HG02798 (cell line): ENCODE results near the gene UBL7.

ENCODE experiments used
- ATAC-seq: cut with Tn5 transposase; IDR thresholded peaks from one replicate; pipeline ENCODE4 v1.9.1; 2021; ENCODE audit warnings: mild to moderate bottlenecking; ENCODE audit not compliant: unreplicated experiment, poor library complexity

UBL7 gene

GRCh38 chr15:74425630-74426029, 35.3 kb downstream of the UBL7 start:
- no peak for ATAC-seq

DNA sequence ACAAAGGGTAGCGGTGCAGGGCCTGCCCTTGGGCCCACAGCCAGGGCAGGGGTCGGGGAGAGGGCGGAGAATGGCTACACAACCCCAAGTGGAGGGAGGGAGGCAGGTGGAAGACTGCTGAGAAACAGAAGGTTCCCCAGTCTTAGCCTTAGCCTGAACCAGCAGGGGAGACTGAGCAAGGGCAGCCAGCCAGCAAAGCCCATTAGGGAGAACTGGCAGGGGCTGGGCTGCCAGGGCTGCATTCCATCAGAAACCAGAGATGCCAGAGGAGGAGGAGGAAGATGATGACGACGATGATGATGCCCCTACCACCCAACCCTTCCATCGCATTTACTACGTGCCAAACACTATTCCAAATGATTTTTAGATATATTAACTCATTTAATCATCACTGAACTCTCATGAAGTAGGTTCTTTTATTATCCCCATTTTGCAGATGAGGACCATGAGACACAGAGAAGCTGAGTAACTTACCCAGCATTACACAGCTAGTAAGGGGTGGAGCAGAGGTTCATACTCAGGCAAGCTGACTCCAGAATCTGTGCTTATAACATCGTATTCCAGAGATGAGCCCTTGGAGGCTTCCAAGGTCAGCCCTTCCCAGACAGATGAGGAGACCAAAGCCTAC, 35.9 kb downstream of the UBL7 start:
- no peak for ATAC-seq

DNA sequence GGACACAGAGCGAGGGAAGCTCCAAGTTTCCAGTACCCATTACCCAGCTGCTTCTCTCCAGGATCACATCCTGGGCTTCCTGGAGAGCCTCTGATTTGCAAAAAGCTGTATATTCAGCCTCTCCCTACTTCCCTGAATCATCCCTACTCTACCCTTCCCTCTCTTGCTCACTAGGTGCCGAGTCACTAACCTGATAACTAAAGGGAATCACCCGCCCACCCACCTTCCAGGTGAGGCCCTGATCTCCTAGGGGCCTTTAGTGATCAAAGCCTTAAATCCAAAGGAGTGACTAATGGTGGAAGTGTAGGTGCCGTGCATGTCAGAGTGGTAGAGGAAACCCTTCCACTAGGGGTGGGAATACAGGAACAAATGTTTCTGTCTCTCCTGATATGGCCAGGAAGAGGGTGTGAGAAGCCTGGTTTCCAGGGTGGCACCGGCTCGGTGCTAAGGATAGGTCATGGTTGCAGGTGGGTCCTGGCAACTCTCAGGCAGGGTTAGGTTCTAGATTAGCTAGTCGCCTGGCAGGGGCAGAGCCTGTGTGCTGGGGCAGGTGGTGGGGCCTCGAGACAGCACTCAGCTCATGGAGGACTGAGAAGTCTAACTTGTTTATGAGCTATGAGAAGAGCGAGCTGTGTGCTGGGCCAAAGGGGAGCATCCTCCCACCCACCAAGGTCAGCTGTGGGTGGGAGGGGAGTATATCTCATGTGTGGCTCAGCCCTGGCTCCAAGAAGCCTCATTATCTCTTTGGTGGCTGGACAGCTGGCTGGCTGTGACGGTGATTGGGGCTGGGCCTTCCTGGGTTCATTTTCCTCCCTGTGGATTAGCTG, 37.3 kb downstream of the UBL7 start:
- ATAC-seq, result no peak

DNA sequence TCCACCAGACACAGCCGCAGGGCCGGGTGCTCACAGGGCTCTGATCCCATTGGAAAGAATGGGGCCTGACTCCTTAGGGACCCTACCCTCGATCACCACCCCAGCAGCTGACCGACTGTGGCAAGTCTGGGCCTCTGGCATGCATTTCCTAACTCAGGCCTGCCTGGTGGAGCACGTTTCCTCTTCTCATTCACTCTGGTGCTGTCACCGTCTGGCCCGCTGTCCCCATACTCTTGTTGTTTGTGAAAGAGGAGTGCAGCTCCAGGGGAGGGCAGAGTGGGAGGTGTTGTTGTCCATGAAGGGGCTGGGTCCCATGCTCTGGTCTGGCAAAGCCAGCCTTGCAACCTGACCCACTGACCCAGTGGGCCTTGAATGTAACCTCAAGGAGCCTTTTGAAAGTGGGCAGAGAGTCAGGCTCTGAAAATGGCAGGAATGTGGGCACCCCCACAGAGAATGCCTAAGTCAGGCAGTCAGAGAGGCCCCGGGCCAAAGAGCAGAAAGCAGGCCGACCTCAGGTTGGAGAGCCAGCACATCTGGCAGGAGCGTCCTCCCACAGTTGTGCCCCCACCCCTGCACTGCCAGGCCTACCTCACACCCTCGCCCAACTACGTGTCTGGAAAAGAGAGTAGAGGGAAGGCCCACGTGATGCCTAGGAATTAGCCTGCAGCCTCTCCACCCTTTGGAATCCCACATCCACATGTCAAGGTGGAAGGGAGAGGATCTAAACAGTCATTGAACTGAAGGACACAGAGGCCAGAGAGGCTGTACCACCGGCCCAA, 38.1 kb downstream of the UBL7 start:
- ATAC-seq, result no peak

- no peak for ATAC-seq
Observed at GRCh38 chr15:74422265-74422651, 38.7 kb downstream of the UBL7 start.

- no peak for ATAC-seq
Observed at GRCh38 chr15:74421302-74422245, 39.4 kb downstream of the UBL7 start.

DNA sequence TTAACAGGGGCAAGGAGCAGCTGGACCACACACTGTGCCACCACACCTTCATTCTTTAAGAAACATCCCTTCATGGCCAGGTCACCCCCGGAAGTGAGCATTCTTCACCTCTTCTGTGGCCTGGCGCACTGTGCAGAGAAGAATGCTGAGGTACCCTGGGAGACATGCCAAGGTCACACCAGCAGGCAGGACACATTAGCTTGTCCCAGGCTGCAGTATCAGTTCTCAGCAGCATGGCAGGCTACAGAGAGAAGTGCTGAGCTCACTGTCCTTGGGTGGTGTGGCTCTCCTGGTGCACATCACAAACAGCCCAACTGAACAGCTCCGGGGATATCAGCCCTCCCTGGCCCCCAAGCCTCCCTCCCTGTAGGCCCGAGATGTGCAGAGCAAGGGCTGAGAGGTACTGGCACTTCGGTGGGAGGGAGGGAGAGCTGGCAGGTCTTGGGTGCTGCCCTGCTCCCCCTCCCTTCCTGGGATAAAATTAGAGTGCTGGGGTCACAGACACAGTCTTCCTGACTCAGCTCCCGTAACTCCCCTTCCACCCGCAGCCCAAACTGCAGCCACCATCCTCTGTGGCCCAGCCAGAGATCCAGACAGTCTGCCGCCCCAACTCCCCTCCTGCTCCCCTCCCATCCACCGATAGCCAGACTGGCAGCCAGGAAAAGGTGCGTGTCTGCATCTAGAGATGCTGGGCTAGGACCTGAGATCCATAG, 40.6 kb downstream of the UBL7 start:
- no peak for ATAC-seq

DNA sequence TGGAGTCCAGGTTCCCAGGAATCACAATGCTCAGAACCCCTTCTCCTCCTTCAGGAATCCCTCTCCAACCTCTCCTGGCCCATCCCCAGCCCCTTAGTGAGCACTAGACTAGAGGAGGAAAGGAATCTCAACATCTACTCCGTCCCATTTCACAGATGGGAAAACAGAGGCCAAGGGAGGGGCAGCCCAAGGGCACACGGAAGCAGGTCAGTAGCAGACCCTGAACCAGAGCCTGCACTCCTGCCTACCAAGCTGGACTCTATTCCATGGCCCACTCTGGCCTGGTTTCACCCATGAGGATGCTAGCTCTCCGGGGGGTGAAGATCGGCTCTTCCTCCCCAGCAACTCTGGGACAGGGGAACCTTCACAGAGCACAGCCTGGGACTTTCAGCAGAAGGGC, 41.5 kb downstream of the UBL7 start:
- no peak for ATAC-seq

DNA sequence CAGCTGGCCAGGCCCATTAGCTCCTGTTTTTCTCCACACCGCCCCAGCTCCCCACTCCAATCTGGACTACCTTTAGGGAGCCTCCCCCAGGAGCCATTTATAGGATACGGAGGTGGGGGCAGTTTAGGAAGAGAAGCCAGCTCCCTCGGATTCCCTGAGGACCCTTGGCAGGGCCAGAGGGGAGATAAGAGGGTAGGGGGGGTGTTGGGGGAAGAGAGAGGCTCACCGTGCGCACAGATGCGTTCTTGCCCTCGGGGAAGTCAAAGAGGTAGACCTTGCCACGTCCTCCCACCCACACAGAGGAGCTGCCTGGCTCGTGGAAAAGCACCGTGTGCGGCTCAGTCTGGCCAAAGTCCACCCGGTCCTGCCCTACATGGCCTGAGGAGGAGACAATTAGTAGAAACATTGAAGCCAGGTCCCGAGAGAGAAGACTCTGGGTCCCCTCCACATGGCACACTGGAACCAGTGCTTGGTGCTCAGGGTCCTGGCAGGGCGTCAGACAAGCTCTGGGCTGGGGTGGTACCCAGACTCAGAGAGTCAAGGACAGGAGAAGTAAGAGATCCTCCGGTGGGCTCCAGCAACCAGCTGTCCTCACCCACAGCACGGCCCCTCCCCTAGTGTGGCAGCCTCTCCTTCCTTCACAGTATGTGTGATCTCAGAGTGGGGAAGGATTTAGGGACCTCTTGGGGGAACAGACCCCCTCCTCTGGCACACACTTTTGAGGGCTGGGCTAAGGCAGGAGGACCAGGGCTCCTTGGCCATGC, 42.2 kb downstream of the UBL7 start:
- ATAC-seq, result no peak

GRCh38 chr15:74417670-74418069, 43.3 kb downstream of the UBL7 start:
- ATAC-seq, result no peak

DNA sequence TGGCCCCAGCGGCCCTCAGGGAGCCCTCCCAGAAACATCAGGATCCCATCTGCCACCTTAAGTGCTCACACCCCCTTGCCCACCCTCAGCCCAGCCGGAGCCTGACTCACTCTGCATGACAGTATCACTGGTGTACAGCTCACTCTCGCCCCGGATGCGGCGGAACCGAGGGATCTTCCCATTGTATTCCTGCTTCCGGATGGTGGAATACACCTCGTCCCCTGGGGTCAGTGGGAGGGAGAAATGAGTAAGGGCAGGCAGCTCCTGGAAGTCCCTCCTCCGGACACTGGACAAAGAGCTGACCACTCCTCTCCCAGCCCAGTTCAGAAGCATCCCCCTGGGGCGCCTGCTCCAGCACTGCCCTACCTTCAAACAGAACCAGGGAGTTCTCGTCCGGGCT, 43.7 kb downstream of the UBL7 start:
- ATAC-seq, result no peak

GRCh38 chr15:74415966-74416916, 44.7 kb downstream of the UBL7 start:
- ATAC-seq, result no peak

GRCh38 chr15:74414603-74415338, 46.2 kb downstream of the UBL7 start:
- ATAC-seq, result no peak

GRCh38 chr15:74414081-74414580, 46.8 kb downstream of the UBL7 start:
- ATAC-seq, result no peak

- ATAC-seq, result no peak
Observed at GRCh38 chr15:74413350-74414080, 47.4 kb downstream of the UBL7 start.

DNA sequence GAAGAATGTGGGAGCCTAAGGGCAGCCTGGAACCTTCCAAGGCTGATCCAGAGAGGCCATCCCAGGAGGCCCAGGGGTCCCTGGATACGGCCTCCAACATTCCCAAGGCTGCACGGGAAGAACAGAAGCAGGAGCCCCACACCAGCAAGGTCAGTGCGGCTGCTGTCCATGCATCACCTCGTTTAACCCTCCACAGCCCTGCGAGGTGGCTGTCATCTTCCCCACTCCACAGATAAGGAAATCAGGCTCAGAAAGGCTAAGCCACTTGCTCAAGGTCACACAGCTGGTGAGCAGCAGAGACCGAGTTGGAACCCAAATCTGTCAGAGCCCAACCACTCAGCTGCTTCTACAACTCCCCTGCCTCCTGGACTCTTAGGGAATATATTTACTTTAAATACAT, 48.8 kb downstream of the UBL7 start:
- no peak for ATAC-seq
